Effector memory CD8-positive, alpha-beta T cell (primary cell): Measurements from ENCODE around the gene ANKRD36.
A peak's percentile ranks its signal among the peaks of the same experiment; 100 is the strongest.
"Not testable (repeated sequence)": the region's sequence is repeated elsewhere in the genome, so short reads cannot be mapped to it uniquely, and the experiment has no call there.

ENCODE experiments used
- ATAC-seq: fragments of 150-1000 bp; cut with Tn5 transposase; replicated peaks from 2 replicates; pipeline ENCODE4 v1.10.0; 2021; ENCODE audit warnings: mild to moderate bottlenecking, moderate library complexity
- DNase-seq, 3 experiments: peaks; one replicate each; pipeline ENCODE4 v3.0.0; 2021
- H3K27ac Mint-ChIP-seq, 2 donors: one replicate each; pipeline ENCODE4 v1.8.0; 2022; ENCODE audit warnings: mild to moderate bottlenecking in 2 of 2, mixed read lengths in 2 of 2, moderate library complexity in 2 of 2
- H3K27me3 Mint-ChIP-seq, 2 donors: one replicate each; pipeline ENCODE4 v1.8.0; 2022; ENCODE audit warnings: mixed read lengths in 2 of 2
- H3K36me3 Mint-ChIP-seq: one replicate; pipeline ENCODE4 v1.8.0; 2022; ENCODE audit warnings: mild to moderate bottlenecking, moderate library complexity, mixed read lengths; ENCODE audit not compliant: insufficient read depth
- H3K4me1 Mint-ChIP-seq, 2 donors: one replicate each; pipeline ENCODE4 v1.8.0; 2022; ENCODE audit warnings: low read depth in 2 of 2, mixed read lengths in 2 of 2
- H3K4me3 Mint-ChIP-seq, 2 donors: one replicate each; pipeline ENCODE4 v1.8.0; 2022; ENCODE audit warnings: mild to moderate bottlenecking in 2 of 2, mixed read lengths in 2 of 2, moderate library complexity in 2 of 2
- H3K9me3 Mint-ChIP-seq, 2 donors: one replicate each; pipeline ENCODE4 v1.8.0; 2022; ENCODE audit warnings: mixed read lengths in 2 of 2

The ANKRD36 gene

DNA sequence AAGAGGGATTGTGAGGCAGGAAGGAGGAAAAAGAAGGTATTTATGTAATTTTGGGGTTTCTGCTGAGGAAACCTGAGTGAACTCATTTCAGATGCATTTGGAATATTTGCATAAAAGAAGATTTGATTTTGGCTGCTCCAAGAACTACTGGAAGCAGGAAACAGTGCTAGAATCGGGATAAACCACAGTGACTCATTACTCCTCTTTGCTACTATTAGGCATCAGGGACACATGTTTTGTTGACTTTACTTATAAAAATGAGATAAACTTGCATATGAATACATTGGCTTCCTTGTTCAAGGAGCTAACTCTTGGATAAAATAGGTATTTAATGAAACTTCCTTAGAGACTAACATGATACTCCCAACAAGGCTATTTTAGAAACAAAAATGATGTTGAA is 67.4 kb downstream of the ANKRD36 start:
- not testable (repeated sequence) for H3K4me1 Mint-ChIP-seq, H3K27me3 Mint-ChIP-seq, ATAC-seq, DNase-seq, H3K4me3 Mint-ChIP-seq, H3K9me3 Mint-ChIP-seq, H3K27ac Mint-ChIP-seq
- H3K36me3 Mint-ChIP-seq: peaks cover 15% of the 10 kb centered on the region

DNA sequence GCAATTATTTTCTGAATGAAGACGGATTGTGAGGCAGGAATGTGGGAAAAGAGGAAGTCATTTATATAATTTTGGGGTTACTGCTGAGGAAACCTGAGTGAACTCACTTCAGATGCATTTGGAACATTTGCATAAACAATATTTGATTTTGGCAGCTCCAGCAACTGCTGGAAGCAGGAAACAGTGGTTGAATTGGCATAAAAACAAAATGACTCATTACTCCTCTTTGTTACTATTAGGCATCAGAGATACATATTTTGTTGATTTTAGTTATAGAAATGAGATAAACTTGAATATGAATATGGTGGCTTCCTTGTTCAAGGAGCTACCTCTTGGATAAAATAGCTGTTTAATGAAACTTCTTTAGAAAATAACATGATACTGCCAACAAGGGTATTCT is 82.4 kb downstream of the ANKRD36 start:
- peaks cover 59% of the 10 kb centered on the region for H3K36me3 Mint-ChIP-seq
- H3K4me1 Mint-ChIP-seq, H3K27me3 Mint-ChIP-seq, DNase-seq, H3K27ac Mint-ChIP-seq, H3K9me3 Mint-ChIP-seq, H3K4me3 Mint-ChIP-seq, ATAC-seq: not testable (repeated sequence)

- H3K27ac Mint-ChIP-seq, H3K4me1 Mint-ChIP-seq, H3K27me3 Mint-ChIP-seq, H3K9me3 Mint-ChIP-seq, DNase-seq, ATAC-seq, H3K4me3 Mint-ChIP-seq: not testable (repeated sequence)
- peaks cover 45% of the 10 kb centered on the region for H3K36me3 Mint-ChIP-seq
Observed at GRCh38 chr2:97197251-97197650, 84.3 kb downstream of the ANKRD36 start.

DNA sequence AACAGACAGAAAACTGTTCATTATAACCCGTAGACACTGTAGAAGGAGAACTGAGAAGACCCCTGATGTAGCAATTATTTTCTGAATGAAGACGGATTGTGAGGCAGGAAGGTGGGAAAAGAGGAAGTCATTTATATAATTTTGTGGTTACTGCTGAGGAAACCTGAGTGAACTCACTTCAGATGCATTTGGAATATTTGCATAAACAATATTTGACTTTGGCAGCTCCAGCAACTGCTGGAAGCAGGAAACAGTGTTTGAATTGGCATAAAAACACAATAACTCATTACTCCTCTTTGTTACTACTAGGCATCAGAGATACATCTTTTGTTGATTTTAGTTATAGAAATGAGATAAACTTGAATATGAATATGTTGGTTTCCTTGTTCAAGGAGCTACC is 87.9 kb downstream of the ANKRD36 start:
- ATAC-seq, H3K27me3 Mint-ChIP-seq, H3K27ac Mint-ChIP-seq: not testable (repeated sequence)

GRCh38 chr2:97202643-97203250 is 89.8 kb downstream of the ANKRD36 start:
- H3K27ac Mint-ChIP-seq, DNase-seq: not testable (repeated sequence)

More for the DNA sequence above, 87.9 kb downstream of the ANKRD36 start:
- not testable (repeated sequence) for H3K9me3 Mint-ChIP-seq, DNase-seq, H3K4me3 Mint-ChIP-seq, H3K4me1 Mint-ChIP-seq
- peaks cover 22% of the 10 kb centered on the region for H3K36me3 Mint-ChIP-seq

DNA sequence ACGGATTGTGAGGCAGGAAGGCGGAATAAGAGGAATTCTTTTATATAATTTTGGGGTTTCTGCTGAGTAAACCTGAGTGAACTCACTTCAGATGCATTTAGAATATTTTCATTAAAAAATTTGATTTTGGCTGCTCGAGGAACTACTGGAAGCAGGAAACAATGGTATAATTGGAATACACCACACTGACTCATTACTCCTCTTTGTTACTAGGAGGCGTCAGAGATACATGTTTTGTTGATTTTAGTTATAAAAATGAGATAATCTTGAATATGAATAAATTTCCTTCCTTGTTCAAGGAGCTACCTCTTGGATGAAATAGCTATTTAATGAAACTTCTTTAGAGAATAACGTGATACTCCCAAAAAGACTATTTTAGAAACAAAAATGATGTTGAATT is 97.4 kb downstream of the ANKRD36 start:
- no peak for DNase-seq
- no peaks in the 10 kb centered on the region for H3K27me3 Mint-ChIP-seq
- no peak overlapping the region for H3K27ac Mint-ChIP-seq
- ATAC-seq: no peak
- H3K4me3 Mint-ChIP-seq: no peak overlapping the region
- no peaks in the 10 kb centered on the region for H3K9me3 Mint-ChIP-seq
- H3K4me1 Mint-ChIP-seq: no peaks in the 10 kb centered on the region
- peaks cover 21% of the 10 kb centered on the region for H3K36me3 Mint-ChIP-seq

More at GRCh38 chr2:97202643-97203250, 89.8 kb downstream of the ANKRD36 start:
- not testable (repeated sequence) for H3K27me3 Mint-ChIP-seq, H3K9me3 Mint-ChIP-seq, H3K4me3 Mint-ChIP-seq, H3K36me3 Mint-ChIP-seq, H3K4me1 Mint-ChIP-seq, ATAC-seq

DNA sequence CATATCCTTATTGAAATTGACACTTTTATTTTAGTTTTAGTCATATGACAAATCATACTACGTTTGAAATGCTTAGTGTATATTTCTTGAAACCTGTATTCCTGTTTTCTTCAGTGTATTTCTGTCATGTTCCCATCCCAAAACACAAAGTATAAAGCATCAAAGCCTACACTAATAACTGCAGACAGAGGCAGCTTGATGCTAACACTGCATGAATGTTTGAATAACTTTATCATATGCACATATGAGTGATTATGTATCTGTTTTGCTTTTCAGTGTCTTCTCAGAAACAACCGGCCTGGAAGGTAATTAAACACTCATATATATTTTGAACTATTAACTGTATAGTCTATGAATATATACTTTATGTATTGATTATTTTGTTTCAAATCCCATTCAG is 102.1 kb downstream of the ANKRD36 start:
- not testable (repeated sequence) for ATAC-seq, DNase-seq, H3K27ac Mint-ChIP-seq, H3K4me3 Mint-ChIP-seq, H3K9me3 Mint-ChIP-seq, H3K27me3 Mint-ChIP-seq, H3K4me1 Mint-ChIP-seq
- H3K36me3 Mint-ChIP-seq: peaks cover 30% of the 10 kb centered on the region

GRCh38 chr2:97230848-97231585 is 118.1 kb downstream of the ANKRD36 start:
- not testable (repeated sequence) for ATAC-seq, H3K4me1 Mint-ChIP-seq, DNase-seq, H3K9me3 Mint-ChIP-seq, H3K27me3 Mint-ChIP-seq, H3K4me3 Mint-ChIP-seq
- H3K36me3 Mint-ChIP-seq: peaks cover 16% of the 10 kb centered on the region
- H3K27ac Mint-ChIP-seq: peak overlapping the region in 1 of 2 donors; percentile 49

DNA sequence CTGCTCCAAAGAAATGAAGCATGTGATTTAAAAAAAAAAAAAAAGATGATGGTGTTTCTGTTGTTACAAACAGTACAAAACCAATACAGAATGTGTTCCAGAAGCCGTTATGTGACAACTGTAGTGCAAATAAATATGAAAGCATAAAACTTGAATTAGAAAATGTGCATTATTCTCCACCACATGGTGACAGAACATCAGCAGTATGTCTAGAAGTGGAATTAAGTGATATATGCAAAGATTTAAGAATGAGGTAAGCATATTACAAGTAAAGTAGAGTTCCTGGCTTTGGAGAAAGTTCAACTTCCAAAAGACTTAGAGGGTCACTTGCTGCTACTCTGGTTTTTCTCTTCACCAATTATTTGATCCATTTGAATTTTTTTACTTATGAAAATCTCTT is 120.0 kb downstream of the ANKRD36 start:
- H3K4me1 Mint-ChIP-seq, H3K27me3 Mint-ChIP-seq, DNase-seq, H3K9me3 Mint-ChIP-seq, H3K27ac Mint-ChIP-seq, ATAC-seq, H3K4me3 Mint-ChIP-seq: not testable (repeated sequence)
- H3K36me3 Mint-ChIP-seq: peaks cover 15% of the 10 kb centered on the region

DNA sequence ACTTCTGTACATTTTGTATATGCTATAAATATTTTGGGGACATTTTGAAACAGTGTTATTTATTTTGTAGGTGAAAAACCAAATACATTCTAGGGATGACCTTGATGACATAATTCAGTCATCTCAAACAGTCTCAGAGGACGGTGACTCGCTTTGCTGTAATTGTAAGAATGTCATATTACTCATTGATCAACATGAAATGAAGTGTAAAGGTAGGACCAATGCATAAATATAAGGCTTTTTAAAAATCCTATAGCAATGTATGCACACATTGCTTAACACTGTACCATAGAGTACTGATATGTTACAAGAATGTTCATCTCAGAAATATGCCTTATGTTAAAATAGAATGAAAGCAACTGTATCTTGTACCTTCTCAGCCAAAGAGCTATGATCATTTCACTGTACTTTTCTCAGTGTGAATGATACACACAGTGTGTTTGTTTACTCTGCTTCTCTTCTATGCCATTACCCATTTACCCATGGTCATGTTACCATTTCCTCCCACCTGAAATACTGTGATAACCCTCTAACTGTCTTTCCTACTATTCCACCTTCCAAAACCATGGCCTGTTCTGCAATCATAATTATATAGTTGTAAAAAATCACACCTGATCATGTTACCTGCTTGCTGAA is 120.8 kb downstream of the ANKRD36 start:
- not testable (repeated sequence) for H3K4me3 Mint-ChIP-seq, H3K9me3 Mint-ChIP-seq, H3K27ac Mint-ChIP-seq, H3K27me3 Mint-ChIP-seq, DNase-seq, ATAC-seq, H3K4me1 Mint-ChIP-seq, H3K36me3 Mint-ChIP-seq

DNA sequence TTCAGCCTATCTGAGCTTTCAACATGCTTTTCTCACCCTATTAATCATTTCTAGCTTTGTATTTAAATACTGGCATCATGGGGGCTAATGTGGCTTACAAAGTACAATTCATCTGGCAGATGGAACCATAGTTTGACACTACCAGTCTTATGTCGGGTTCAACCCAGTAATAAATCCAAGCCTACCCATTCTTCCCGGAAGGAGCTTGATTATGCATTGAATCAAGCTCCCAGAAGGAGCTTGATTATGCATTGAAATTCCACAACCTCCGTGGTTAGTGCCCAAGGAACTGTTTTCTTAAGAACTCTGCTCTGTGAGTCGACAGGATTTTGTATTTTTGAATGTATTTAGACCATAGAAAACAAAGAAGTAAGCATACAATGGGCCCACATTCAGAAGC is 148.2 kb downstream of the ANKRD36 start:
- H3K4me3 Mint-ChIP-seq, H3K36me3 Mint-ChIP-seq, H3K27me3 Mint-ChIP-seq, H3K9me3 Mint-ChIP-seq, H3K4me1 Mint-ChIP-seq, DNase-seq, H3K27ac Mint-ChIP-seq, ATAC-seq: not testable (repeated sequence)

GRCh38 chr2:97266449-97266848 is 153.5 kb downstream of the ANKRD36 start:
- H3K9me3 Mint-ChIP-seq, H3K4me1 Mint-ChIP-seq, H3K4me3 Mint-ChIP-seq, ATAC-seq, H3K36me3 Mint-ChIP-seq, H3K27me3 Mint-ChIP-seq, H3K27ac Mint-ChIP-seq, DNase-seq: not testable (repeated sequence)

GRCh38 chr2:97267411-97268074 is 154.6 kb downstream of the ANKRD36 start:
- Mint-ChIP-seq H3K4me1 (no peaks in the 10 kb centered on the region), H3K9me3 (no peaks in the 10 kb centered on the region), H3K27ac (peak overlapping the region in 1 of 2 donors; percentile 17), H3K36me3 (peaks cover 4% of the 10 kb centered on the region), H3K27me3 (no peaks in the 10 kb centered on the region), H3K4me3 (no peak overlapping the region)
- DNase-seq (peak in 1 of 3 experiments; percentile 0), ATAC-seq (no peak)
